ENCODE measurements around the gene ARL15.

Gene ARL15

DNA sequence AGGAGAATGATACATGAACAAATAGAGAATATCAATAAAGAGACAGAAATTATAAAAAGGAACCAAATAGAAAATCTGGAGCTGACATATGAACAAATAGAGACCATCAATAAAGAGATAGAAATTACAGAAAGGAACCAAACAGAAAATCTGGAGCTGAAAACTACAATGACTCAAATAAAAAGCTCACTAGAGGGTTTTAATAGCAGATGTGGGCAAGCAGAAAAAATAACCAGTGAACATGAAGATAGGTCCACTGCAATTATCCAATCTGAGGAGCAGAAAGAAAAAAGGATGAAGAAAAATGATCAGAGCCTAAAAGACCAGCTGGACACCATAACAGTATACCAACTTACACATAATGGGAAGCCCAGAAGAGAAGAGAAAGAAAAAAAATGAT is 353.7 kb downstream of the ARL15 start:
- no peaks in the 10 kb centered on the region for H3K36me3 ChIP-seq (ENCODE audit: insufficient read depth, low read length)
- DNase-seq (ENCODE audit: low read depth, low spot score): no peak
- no peaks in the 10 kb centered on the region; the same call in 1 of the 2 replicates for H3K9me3 ChIP-seq (ENCODE audit: low read depth, low read length)
- H3K27ac ChIP-seq: no peak overlapping the region
- H3K9ac ChIP-seq (ENCODE audit: insufficient read length): no peak overlapping the region
- no peak overlapping the region for H3K4me3 ChIP-seq
- no peak for TF ChIP-seq FOXP2 (optimal IDR thresholded peaks at IDR 0.05; ENCODE audit: control extremely low read depth, extremely low read length, insufficient read depth)
- no peak for TF ChIP-seq POLR2AphosphoS5 (IDR thresholded peaks at IDR 0.05; ENCODE audit: borderline replicate concordance, low read depth, low read length)
- TF ChIP-seq EZH2 (IDR thresholded peaks at IDR 0.05): no peak

DNA sequence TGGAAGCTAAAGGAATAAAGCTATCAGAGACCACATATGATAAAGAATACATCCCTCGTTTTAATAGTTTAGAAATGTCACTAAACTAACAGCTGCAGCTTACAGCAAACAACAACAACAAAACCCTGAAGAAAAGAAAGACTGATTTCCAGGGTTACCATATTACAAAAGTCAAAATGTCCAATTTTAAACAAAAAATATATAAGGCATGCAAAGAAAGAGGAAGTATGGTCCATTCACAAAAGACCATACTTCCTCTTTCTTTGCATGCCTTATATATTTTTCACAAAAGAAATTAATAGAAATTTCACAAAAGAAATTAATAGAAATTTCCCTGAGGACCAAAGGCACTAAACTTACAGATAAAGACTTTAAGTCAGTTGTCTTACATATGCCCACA is 354.2 kb downstream of the ARL15 start:
- no peaks in the 10 kb centered on the region for H3K36me3 ChIP-seq (ENCODE audit: insufficient read depth, low read length)
- H3K27ac ChIP-seq: no peak overlapping the region
- no peak for DNase-seq (ENCODE audit: low read depth, low spot score)
- TF ChIP-seq POLR2AphosphoS5 (IDR thresholded peaks at IDR 0.05; ENCODE audit: borderline replicate concordance, low read depth, low read length): no peak
- TF ChIP-seq FOXP2 (optimal IDR thresholded peaks at IDR 0.05; ENCODE audit: control extremely low read depth, extremely low read length, insufficient read depth): no peak
- no peak for TF ChIP-seq EZH2 (IDR thresholded peaks at IDR 0.05)
- H3K9ac ChIP-seq (ENCODE audit: insufficient read length): no peak overlapping the region
- no peaks in the 10 kb centered on the region; the same call in 1 of the 2 replicates for H3K9me3 ChIP-seq (ENCODE audit: low read depth, low read length)
- H3K4me3 ChIP-seq: no peak overlapping the region

DNA sequence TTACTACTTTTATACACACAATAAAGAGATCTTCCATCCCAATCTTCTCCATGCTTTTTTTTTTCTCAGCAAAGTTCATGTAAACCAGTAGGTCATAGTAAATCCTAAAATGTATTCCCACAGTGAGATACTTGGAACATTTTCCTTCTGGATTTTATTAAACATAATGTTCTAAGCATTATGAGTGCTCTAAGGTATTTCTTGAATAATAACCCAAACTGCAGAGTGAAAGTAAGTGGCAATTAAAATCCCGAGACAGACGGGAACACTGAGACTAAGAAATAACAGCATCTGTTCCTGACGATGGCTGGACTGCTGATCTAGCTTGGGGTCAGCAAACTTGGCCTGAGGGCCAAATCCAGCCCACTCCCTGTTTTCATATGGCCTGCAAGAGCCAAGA is 359.8 kb downstream of the ARL15 start:
- Histone ChIP-seq H3K36me3 (ENCODE audit: insufficient read depth, low read length) (no peaks in the 10 kb centered on the region), H3K27ac (no peak overlapping the region), H3K9ac (ENCODE audit: insufficient read length) (no peak overlapping the region), H3K4me3 (no peak overlapping the region), H3K9me3 (ENCODE audit: low read depth, low read length) (no peaks in the 10 kb centered on the region)
- TF ChIP-seq POLR2AphosphoS5 (IDR thresholded peaks at IDR 0.05; ENCODE audit: borderline replicate concordance, low read depth, low read length): no peak
- no peak for TF ChIP-seq EZH2 (IDR thresholded peaks at IDR 0.05)
- no peak for TF ChIP-seq FOXP2 (optimal IDR thresholded peaks at IDR 0.05; ENCODE audit: control extremely low read depth, extremely low read length, insufficient read depth)
- no peak for DNase-seq (ENCODE audit: low read depth, low spot score)

DNA sequence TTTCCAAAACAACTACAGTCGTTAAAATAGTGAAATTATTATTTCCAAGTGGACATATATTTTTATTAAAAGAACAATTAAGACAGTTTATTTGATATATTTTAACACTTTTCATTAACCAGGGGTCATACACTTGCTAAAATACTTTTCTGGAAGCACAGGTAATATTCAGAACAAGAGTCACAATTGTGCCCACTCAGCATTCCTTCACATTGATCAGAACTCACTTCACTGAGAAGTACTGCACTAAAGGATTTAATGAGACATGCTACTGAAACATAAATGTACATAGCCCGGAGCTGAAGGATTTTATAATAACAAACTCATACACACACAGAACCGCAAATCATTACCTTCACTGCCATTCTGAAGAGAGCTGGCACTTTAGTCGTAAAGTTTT is 361.8 kb downstream of the ARL15 start:
- Histone ChIP-seq H3K9me3 (ENCODE audit: low read depth, low read length) (no peaks in the 10 kb centered on the region), H3K4me3 (peak overlapping the region; percentile 35), H3K36me3 (ENCODE audit: insufficient read depth, low read length) (no peaks in the 10 kb centered on the region), H3K9ac (ENCODE audit: insufficient read length) (no peak overlapping the region), H3K27ac (peak overlapping the region; percentile 1; the same call in 1 of the 2 replicates)
- peak; percentile 39 for DNase-seq (ENCODE audit: low read depth, low spot score)
- TF ChIP-seq FOXP2 (optimal IDR thresholded peaks at IDR 0.05; ENCODE audit: control extremely low read depth, extremely low read length, insufficient read depth): no peak
- peak; percentile 18; the same call in 1 of the 2 replicates for TF ChIP-seq POLR2AphosphoS5 (IDR thresholded peaks at IDR 0.05; ENCODE audit: borderline replicate concordance, low read depth, low read length)
- TF ChIP-seq EZH2 (IDR thresholded peaks at IDR 0.05): no peak

DNA sequence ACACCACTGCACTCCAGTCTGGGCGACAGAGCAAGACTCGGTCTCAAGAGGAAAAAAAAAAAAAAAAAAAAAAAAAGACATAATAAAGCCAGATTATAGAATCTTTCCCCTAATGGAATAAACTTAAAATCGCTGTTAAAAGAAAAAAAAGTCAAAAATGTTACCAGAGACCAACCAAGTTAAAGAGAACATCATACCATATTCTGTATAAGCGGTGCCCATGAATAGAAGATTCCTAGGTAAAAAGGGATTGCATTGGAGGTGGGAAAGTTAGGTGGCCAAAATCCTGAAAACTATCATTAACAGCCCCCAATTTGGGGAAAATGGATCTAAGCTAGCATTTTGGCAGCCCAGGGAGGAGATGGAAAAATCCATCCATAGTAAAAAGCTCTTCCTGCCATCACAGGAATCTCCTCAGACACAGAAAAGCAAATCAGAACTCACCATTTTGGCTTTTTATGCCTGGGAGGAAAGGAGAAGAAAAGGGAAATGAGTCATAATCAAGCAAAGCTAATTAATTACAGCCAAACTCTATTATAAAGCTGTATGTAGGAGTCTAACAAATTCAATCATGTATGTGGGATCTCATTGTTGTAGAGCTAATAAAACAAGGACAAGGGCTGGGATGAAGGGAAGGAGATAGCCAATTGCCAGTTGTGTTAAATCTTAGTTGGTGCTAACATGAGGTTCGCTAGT is 363.8 kb downstream of the ARL15 start:
- no peak overlapping the region for H3K9ac ChIP-seq (ENCODE audit: insufficient read length)
- DNase-seq (ENCODE audit: low read depth, low spot score): no peak
- TF ChIP-seq POLR2AphosphoS5 (IDR thresholded peaks at IDR 0.05; ENCODE audit: borderline replicate concordance, low read depth, low read length): no peak
- TF ChIP-seq FOXP2 (optimal IDR thresholded peaks at IDR 0.05; ENCODE audit: control extremely low read depth, extremely low read length, insufficient read depth): no peak
- TF ChIP-seq EZH2 (IDR thresholded peaks at IDR 0.05): no peak

DNA sequence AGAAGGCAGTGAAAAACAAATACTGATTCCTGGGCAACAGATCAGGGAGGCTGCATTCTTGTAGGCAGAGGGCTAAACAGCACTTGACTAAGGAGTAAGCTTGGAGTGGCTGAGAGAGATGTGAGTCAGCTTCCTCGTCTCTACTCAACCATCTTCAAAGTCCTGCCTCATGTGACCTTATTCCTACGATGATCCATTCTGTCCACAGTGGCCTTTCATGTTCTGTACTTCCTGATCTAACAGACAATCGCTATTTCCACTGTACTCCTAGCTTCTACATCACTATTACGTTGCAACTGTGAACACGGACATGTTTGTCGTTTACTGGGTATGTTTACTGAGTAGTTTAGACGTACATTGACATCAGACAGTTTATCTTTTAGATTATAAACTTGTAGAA is 365.4 kb downstream of the ARL15 start:
- TF ChIP-seq POLR2AphosphoS5 (IDR thresholded peaks at IDR 0.05; ENCODE audit: borderline replicate concordance, low read depth, low read length) (no peak), FOXP2 (optimal IDR thresholded peaks at IDR 0.05; ENCODE audit: control extremely low read depth, extremely low read length, insufficient read depth) (no peak), EZH2 (IDR thresholded peaks at IDR 0.05) (no peak)
- Histone ChIP-seq H3K27ac (no peak overlapping the region), H3K4me3 (no peak overlapping the region), H3K9me3 (ENCODE audit: low read depth, low read length) (no peaks in the 10 kb centered on the region), H3K36me3 (ENCODE audit: insufficient read depth, low read length) (no peaks in the 10 kb centered on the region), H3K9ac (ENCODE audit: insufficient read length) (no peak overlapping the region)
- DNase-seq (ENCODE audit: low read depth, low spot score): no peak

More for the DNA sequence above, 363.8 kb downstream of the ARL15 start:
- Histone ChIP-seq H3K27ac (no peak overlapping the region), H3K4me3 (no peak overlapping the region), H3K9me3 (ENCODE audit: low read depth, low read length) (no peaks in the 10 kb centered on the region), H3K36me3 (ENCODE audit: insufficient read depth, low read length) (no peaks in the 10 kb centered on the region)

DNA sequence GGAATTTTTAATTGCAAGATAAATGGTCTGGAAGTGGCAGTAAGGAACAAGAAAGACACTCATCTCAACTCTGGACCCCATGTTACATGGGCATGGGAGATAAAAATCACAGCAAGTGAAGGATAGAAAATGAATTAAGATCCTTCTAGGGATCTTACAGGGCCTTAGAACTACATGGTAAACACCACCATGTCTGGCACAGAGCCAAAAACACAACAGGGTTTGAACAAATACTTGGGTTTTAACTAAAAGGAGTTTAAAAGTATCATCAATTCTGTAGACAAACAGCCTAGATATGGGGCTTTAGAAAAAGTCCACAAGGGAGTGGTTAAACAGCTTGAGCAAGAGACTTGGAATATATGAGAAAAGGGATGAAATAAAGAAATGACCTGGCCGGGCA is 366.4 kb downstream of the ARL15 start:
- H3K27ac ChIP-seq: no peak overlapping the region
- H3K4me3 ChIP-seq: no peak overlapping the region
- no peaks in the 10 kb centered on the region for H3K36me3 ChIP-seq (ENCODE audit: insufficient read depth, low read length)
- TF ChIP-seq FOXP2 (optimal IDR thresholded peaks at IDR 0.05; ENCODE audit: control extremely low read depth, extremely low read length, insufficient read depth) (no peak), POLR2AphosphoS5 (IDR thresholded peaks at IDR 0.05; ENCODE audit: borderline replicate concordance, low read depth, low read length) (no peak), EZH2 (IDR thresholded peaks at IDR 0.05) (no peak)
- no peak for DNase-seq (ENCODE audit: low read depth, low spot score)
- H3K9me3 ChIP-seq (ENCODE audit: low read depth, low read length): no peaks in the 10 kb centered on the region
- no peak overlapping the region for H3K9ac ChIP-seq (ENCODE audit: insufficient read length)

DNA sequence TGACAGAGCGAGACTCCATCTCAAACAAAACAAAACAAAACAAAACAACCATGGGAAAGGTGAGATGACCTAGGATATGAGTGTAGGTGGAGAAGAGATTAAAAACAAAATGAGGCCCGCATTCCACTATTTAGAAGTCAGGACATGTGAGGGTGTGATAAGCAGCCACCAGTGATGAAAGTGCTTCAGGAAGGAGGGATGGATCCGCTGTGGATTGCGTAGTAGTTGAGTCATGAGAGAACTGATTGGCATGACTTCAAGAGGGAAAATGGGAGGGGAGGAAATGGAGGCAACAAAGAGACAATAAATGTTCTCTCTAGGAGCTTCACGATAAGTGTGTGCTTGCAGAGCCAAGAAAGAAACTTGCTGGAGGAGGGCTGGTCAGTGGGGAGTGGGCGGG is 367.6 kb downstream of the ARL15 start:
- no peak for DNase-seq (ENCODE audit: low read depth, low spot score)
- TF ChIP-seq EZH2 (IDR thresholded peaks at IDR 0.05): no peak
- TF ChIP-seq POLR2AphosphoS5 (IDR thresholded peaks at IDR 0.05; ENCODE audit: borderline replicate concordance, low read depth, low read length): no peak
- no peak for TF ChIP-seq FOXP2 (optimal IDR thresholded peaks at IDR 0.05; ENCODE audit: control extremely low read depth, extremely low read length, insufficient read depth)

DNA sequence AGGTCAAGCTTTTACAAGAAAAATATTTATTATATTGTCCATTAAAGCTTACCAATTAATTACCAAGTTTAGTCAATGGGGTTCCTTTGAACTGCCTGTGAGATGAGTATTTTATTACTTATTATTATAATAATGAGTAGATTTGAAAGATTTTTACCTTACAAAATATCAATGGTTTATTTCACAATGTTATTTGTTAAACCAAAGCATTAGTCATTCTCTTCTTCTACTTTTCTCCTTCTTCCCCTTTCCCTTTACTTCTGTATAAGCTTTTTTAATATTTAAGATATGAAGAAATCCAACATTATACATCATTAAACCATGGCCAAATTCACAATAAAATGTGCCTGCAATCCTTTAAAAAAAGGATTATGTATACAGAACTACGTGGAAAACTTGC is 369.5 kb downstream of the ARL15 start:
- TF ChIP-seq POLR2AphosphoS5 (IDR thresholded peaks at IDR 0.05; ENCODE audit: borderline replicate concordance, low read depth, low read length) (no peak), EZH2 (IDR thresholded peaks at IDR 0.05) (no peak), FOXP2 (optimal IDR thresholded peaks at IDR 0.05; ENCODE audit: control extremely low read depth, extremely low read length, insufficient read depth) (no peak)
- DNase-seq (ENCODE audit: low read depth, low spot score): no peak
- H3K4me3 ChIP-seq: no peak overlapping the region
- H3K9ac ChIP-seq (ENCODE audit: insufficient read length): no peak overlapping the region
- H3K27ac ChIP-seq: no peak overlapping the region
- no peaks in the 10 kb centered on the region for H3K9me3 ChIP-seq (ENCODE audit: low read depth, low read length)
- H3K36me3 ChIP-seq (ENCODE audit: insufficient read depth, low read length): no peaks in the 10 kb centered on the region

More for the DNA sequence above, 367.6 kb downstream of the ARL15 start:
- H3K36me3 ChIP-seq (ENCODE audit: insufficient read depth, low read length): no peaks in the 10 kb centered on the region
- no peak overlapping the region for H3K9ac ChIP-seq (ENCODE audit: insufficient read length)
- no peak overlapping the region for H3K27ac ChIP-seq
- no peak overlapping the region for H3K4me3 ChIP-seq
- no peaks in the 10 kb centered on the region for H3K9me3 ChIP-seq (ENCODE audit: low read depth, low read length)
